Parathyroid adenoma (tissue), 2 donors: Measurements from ENCODE around the gene SSX2B.
"Not testable (repeated sequence)": the region's sequence is repeated elsewhere in the genome, so short reads cannot be mapped to it uniquely, and the experiment has no call there.

ENCODE experiments used
- H2AFZ ChIP-seq: fragments of 300-600 bp; sonication (generic); one replicate; pipeline ENCODE4 v1.7.0; 2017; ENCODE audit warnings: antibody characterized with exemption, mild to moderate bottlenecking
- H3K27ac ChIP-seq: fragments of 300-600 bp; sonication (generic); one replicate; pipeline ENCODE4 v1.7.0; 2017
- H3K27me3 ChIP-seq: fragments of 300-600 bp; sonication (generic); one replicate; pipeline ENCODE4 v1.7.0; 2017; ENCODE audit warnings: low read length; ENCODE audit not compliant: control insufficient read depth, insufficient read depth
- H3K36me3 ChIP-seq: fragments of 300-600 bp; sonication (generic); one replicate; pipeline ENCODE4 v1.7.0; 2017; ENCODE audit warnings: low read length; ENCODE audit not compliant: control insufficient read depth, insufficient read depth
- H3K4me1 ChIP-seq: fragments of 300-600 bp; sonication (generic); one replicate; pipeline ENCODE4 v1.7.0; 2017; ENCODE audit warnings: control low read depth
- H3K4me2 ChIP-seq: fragments of 300-600 bp; sonication (generic); one replicate; pipeline ENCODE4 v1.7.0; 2017; ENCODE audit warnings: low read length
- H3K4me3 ChIP-seq: fragments of 300-600 bp; sonication (generic); one replicate; pipeline ENCODE4 v1.7.0; 2017; ENCODE audit warnings: low read depth, low read length
- H3K79me2 ChIP-seq: fragments of 300-600 bp; sonication (generic); one replicate; pipeline ENCODE4 v1.7.0; 2017; ENCODE audit warnings: control low read depth
- H3K9ac ChIP-seq: fragments of 300-600 bp; sonication (generic); one replicate; pipeline ENCODE4 v1.7.0; 2017; ENCODE audit warnings: mild to moderate bottlenecking
- H3K9me3 ChIP-seq: fragments of 300-600 bp; sonication (generic); one replicate; pipeline ENCODE4 v1.7.0; 2017; ENCODE audit warnings: low read length; ENCODE audit not compliant: control insufficient read depth
- donor health status: primary hyperparathyroidism.

Gene SSX2B

GRCh38 chrX:52750952-52751351, at the start of gene SSX2B:
TSS of gene SSX2B (plus strand) at chrX:52751252. CDS start at chrX:52752681, 1,429 bp downstream.
- not testable (repeated sequence) for H3K9ac ChIP-seq, H3K27ac ChIP-seq, H3K36me3 ChIP-seq, H3K27me3 ChIP-seq, H2AFZ ChIP-seq, H3K4me3 ChIP-seq, H3K4me1 ChIP-seq, H3K79me2 ChIP-seq, H3K9me3 ChIP-seq, H3K4me2 ChIP-seq

- not testable (repeated sequence) for H3K27ac ChIP-seq
These were observed 44.0 kb upstream of the SSX2B start, which contains the start of gene SSX2 for GRCh38 chrX:52707078-52707477. TSS of gene SSX2 (minus strand) at chrX:52707178. CDS start at chrX:52705749, 1,429 bp downstream.

GRCh38 chrX:52765983-52766382, 14.9 kb downstream of the SSX2B start:
- not testable (repeated sequence) for H3K27ac ChIP-seq, H3K4me1 ChIP-seq, H3K4me3 ChIP-seq, H3K9ac ChIP-seq, H2AFZ ChIP-seq, H3K27me3 ChIP-seq, H3K36me3 ChIP-seq, H3K4me2 ChIP-seq, H3K9me3 ChIP-seq, H3K79me2 ChIP-seq

More at GRCh38 chrX:52707078-52707477, 44.0 kb upstream of the SSX2B start, which contains the start of gene SSX2:
- H3K4me2 ChIP-seq, H3K9ac ChIP-seq, H3K4me3 ChIP-seq, H3K27me3 ChIP-seq, H2AFZ ChIP-seq, H3K36me3 ChIP-seq, H3K9me3 ChIP-seq, H3K79me2 ChIP-seq, H3K4me1 ChIP-seq: not testable (repeated sequence)

GRCh38 chrX:52773504-52773903, 22.5 kb downstream of the SSX2B start:
- H3K4me3 ChIP-seq, H3K9me3 ChIP-seq, H3K9ac ChIP-seq, H3K4me2 ChIP-seq, H3K27ac ChIP-seq, H3K27me3 ChIP-seq, H2AFZ ChIP-seq, H3K79me2 ChIP-seq, H3K4me1 ChIP-seq, H3K36me3 ChIP-seq: not testable (repeated sequence)

DNA sequence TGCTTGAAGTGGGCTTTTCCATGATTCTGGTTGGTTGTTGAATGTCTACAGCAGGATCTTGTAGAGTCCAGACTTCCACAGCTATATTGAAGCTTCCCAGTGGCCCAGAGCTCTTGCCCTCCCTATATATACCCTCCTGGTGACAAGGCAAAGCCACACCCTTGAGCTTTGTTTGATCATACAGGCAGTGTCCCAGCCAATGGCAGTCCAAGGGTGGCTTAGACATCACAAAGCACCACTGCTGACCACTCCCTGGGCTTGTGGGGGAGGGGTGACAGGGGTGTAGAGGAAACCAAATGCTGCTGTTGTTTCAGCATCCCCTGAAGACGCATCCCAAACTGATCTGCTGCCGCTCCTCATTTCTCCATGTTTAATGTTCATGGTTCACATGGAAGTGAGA, 46.3 kb downstream of the SSX2B start, which contains the start of gene SPANXN5:
SPANXN5 (minus strand) TSS at position 101 of the 400 bp plus-strand sequence; CDS start at position 22, 79 bp downstream.
- H3K27me3 ChIP-seq, result not testable (repeated sequence)

GRCh38 chrX:52804876-52805275, 53.8 kb downstream of the SSX2B start:
- H3K36me3 ChIP-seq, H2AFZ ChIP-seq, H3K4me1 ChIP-seq, H3K27ac ChIP-seq, H3K9me3 ChIP-seq, H3K4me2 ChIP-seq, H3K27me3 ChIP-seq, H3K9ac ChIP-seq, H3K4me3 ChIP-seq, H3K79me2 ChIP-seq: not testable (repeated sequence)

More for the DNA sequence above, 46.3 kb downstream of the SSX2B start, which contains the start of gene SPANXN5:
- H3K79me2 ChIP-seq, H3K9ac ChIP-seq, H3K4me1 ChIP-seq, H3K27ac ChIP-seq, H2AFZ ChIP-seq, H3K9me3 ChIP-seq, H3K4me2 ChIP-seq, H3K36me3 ChIP-seq, H3K4me3 ChIP-seq: not testable (repeated sequence)
